ENCODE results near the gene KLHL22. TPM values are rescaled to one million over a fixed set of nuclear protein-coding genes. Genes with fewer than 3 reads are reported as not detected.

The KLHL22 gene
- total RNA-seq, 1 donor from 2014 or later: 14.3 TPM

GRCh38 chr22:20516399-20516798, 20.8 kb upstream of the KLHL22 start:
- no peak overlapping the region for H3K9ac ChIP-seq
- Mint-ChIP-seq H3K9me3 (no peaks in the 10 kb centered on the region), H3K27ac (no peak overlapping the region), H3K4me3 (no peak overlapping the region), H3K27me3 (ENCODE audit: insufficient read depth, low read depth) (no peaks in the 10 kb centered on the region), H3K4me1 (peaks cover 16% of the 10 kb centered on the region), H3K36me3 (peaks cover 17% of the 10 kb centered on the region)
- no peak overlapping the region for H2AFZ ChIP-seq (replicated peaks)
- H3K4me1 ChIP-seq: no peaks in the 10 kb centered on the region
- no peak overlapping the region for H3K4me2 ChIP-seq
- peaks cover 65% of the 10 kb centered on the region for H4K20me1 ChIP-seq (ENCODE audit: low read depth)
- peaks cover 81% of the 10 kb centered on the region for H3K79me2 ChIP-seq (ENCODE audit: low read depth)
- H3K4me3 ChIP-seq: no peak overlapping the region
- no peak overlapping the region for H3K27ac ChIP-seq
- DNase-seq (ENCODE audit: low spot score): no peak
- H3K27me3 ChIP-seq: no peaks in the 10 kb centered on the region
- TF ChIP-seq EZH2phosphoT487 (IDR thresholded peaks at IDR 0.05) (no peak), EZH2 (IDR thresholded peaks at IDR 0.05) (no peak)
- TF ChIP-seq, protein P1, sequence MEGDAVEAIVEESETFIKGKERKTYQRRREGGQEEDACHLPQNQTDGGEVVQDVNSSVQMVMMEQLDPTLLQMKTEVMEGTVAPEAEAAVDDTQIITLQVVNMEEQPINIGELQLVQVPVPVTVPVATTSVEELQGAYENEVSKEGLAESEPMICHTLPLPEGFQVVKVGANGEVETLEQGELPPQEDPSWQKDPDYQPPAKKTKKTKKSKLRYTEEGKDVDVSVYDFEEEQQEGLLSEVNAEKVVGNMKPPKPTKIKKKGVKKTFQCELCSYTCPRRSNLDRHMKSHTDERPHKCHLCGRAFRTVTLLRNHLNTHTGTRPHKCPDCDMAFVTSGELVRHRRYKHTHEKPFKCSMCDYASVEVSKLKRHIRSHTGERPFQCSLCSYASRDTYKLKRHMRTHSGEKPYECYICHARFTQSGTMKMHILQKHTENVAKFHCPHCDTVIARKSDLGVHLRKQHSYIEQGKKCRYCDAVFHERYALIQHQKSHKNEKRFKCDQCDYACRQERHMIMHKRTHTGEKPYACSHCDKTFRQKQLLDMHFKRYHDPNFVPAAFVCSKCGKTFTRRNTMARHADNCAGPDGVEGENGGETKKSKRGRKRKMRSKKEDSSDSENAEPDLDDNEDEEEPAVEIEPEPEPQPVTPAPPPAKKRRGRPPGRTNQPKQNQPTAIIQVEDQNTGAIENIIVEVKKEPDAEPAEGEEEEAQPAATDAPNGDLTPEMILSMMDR (IDR thresholded peaks at IDR 0.05): no peak
- no peaks in the 10 kb centered on the region for H3F3A ChIP-seq (ENCODE audit: low read depth)
- H3K9me3 ChIP-seq (ENCODE audit: low read depth): no peaks in the 10 kb centered on the region
- H3K36me3 ChIP-seq: no peaks in the 10 kb centered on the region

- Mint-ChIP-seq H3K9me3 (no peaks in the 10 kb centered on the region), H3K4me1 (peaks cover 20% of the 10 kb centered on the region), H3K36me3 (peaks cover 15% of the 10 kb centered on the region), H3K4me3 (no peak overlapping the region), H3K27me3 (ENCODE audit: insufficient read depth, low read depth) (no peaks in the 10 kb centered on the region), H3K27ac (no peak overlapping the region)
- Histone ChIP-seq H3K27me3 (no peaks in the 10 kb centered on the region), H3K4me1 (peaks cover 7% of the 10 kb centered on the region), H3K4me2 (no peak overlapping the region), H4K20me1 (ENCODE audit: low read depth) (peaks cover 76% of the 10 kb centered on the region), H3K36me3 (no peaks in the 10 kb centered on the region), H3K79me2 (ENCODE audit: low read depth) (peaks cover 87% of the 10 kb centered on the region), H3F3A (ENCODE audit: low read depth) (no peaks in the 10 kb centered on the region), H3K4me3 (no peak overlapping the region), H3K9ac (no peak overlapping the region), H3K27ac (no peak overlapping the region), H2AFZ (replicated peaks) (no peak overlapping the region), H3K9me3 (ENCODE audit: low read depth) (no peaks in the 10 kb centered on the region)
- TF ChIP-seq, protein P1 (IDR thresholded peaks at IDR 0.05): no peak
- TF ChIP-seq EZH2 (IDR thresholded peaks at IDR 0.05) (no peak), EZH2phosphoT487 (IDR thresholded peaks at IDR 0.05) (no peak)
- no peak for DNase-seq (ENCODE audit: low spot score)
Measured at GRCh38 chr22:20514658-20515406, 19.2 kb upstream of the KLHL22 start.

DNA sequence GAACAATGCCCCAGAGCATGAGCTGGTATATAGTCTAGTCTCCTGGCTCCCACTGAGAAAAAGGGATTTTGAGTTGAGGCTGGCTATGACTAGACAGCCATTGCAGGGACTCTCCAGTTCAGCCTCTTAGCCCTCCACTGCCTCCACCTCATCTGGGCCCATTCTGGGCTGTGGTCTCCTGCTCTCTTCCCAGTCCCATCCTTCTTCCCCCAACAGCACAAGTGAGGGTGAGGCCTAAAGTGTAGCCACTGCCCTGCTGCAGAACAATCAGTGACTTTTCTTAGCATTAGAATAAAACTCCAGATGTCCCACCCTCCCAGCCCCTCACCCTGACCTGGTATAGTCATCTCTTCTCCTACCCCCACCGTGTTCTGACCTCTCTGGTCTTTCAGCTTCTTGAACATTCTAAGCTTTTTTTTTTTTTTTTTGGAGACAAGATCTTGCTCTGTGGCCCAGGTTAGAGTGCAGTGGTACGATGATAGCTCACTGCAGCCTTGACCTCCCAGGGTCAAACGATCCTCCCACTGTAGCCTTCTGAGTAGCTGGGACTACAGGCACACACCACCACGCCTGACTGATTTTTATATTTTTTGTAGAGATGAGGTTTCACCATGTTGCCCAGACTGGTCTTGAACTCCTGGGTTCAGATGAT, 16.1 kb upstream of the KLHL22 start:
- no peaks in the 10 kb centered on the region for H3K27me3 ChIP-seq
- no peaks in the 10 kb centered on the region for H3K27me3 Mint-ChIP-seq (ENCODE audit: insufficient read depth, low read depth)
- H3K36me3 ChIP-seq: no peaks in the 10 kb centered on the region
- no peak overlapping the region for H2AFZ ChIP-seq (replicated peaks)
- H3F3A ChIP-seq (ENCODE audit: low read depth): peaks cover 5% of the 10 kb centered on the region
- H3K9ac ChIP-seq: no peak overlapping the region
- H3K79me2 ChIP-seq (ENCODE audit: low read depth): peaks cover 88% of the 10 kb centered on the region
- H4K20me1 ChIP-seq (ENCODE audit: low read depth): peaks cover 64% of the 10 kb centered on the region
- H3K4me2 ChIP-seq: no peak overlapping the region
- no peak for DNase-seq (ENCODE audit: low spot score)
- no peak for TF ChIP-seq EZH2 (IDR thresholded peaks at IDR 0.05)
- TF ChIP-seq, protein P1 (IDR thresholded peaks at IDR 0.05): no peak
- TF ChIP-seq EZH2phosphoT487 (IDR thresholded peaks at IDR 0.05): no peak
- no peak overlapping the region for H3K4me3 Mint-ChIP-seq
- peaks cover 23% of the 10 kb centered on the region for H3K4me1 ChIP-seq
- peaks cover 11% of the 10 kb centered on the region for H3K36me3 Mint-ChIP-seq
- peaks cover 38% of the 10 kb centered on the region for H3K4me1 Mint-ChIP-seq
- H3K9me3 Mint-ChIP-seq: no peaks in the 10 kb centered on the region
- no peak overlapping the region for H3K27ac ChIP-seq
- no peak overlapping the region for H3K4me3 ChIP-seq
- H3K27ac Mint-ChIP-seq: peak overlapping the region; percentile 51
- H3K9me3 ChIP-seq (ENCODE audit: low read depth): no peaks in the 10 kb centered on the region
